ENCODE measurements around the gene ELF5.

The ELF5 gene

DNA sequence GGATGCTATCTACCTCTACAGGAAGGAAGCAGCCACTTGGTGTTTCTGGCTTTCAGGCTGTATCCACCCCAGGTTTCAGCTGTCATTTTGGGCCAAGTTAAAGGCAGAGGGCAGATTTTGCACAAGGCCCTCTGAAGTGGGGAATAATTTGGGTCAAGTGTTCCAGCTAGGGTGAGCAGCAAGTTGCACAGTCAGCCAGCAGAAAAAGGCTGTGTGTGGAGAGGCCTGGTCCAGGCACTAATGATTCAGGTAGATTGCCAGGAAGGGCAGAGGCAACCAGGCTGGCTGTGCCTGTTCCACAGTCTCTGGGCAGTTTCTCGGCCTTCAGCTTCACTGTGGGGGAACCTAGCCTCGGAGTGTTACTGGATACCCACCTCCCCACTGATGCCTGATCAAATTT is 8.6 kb upstream of the ELF5 start:
- DNase-seq (ENCODE audit: low spot score), result no peak

DNA sequence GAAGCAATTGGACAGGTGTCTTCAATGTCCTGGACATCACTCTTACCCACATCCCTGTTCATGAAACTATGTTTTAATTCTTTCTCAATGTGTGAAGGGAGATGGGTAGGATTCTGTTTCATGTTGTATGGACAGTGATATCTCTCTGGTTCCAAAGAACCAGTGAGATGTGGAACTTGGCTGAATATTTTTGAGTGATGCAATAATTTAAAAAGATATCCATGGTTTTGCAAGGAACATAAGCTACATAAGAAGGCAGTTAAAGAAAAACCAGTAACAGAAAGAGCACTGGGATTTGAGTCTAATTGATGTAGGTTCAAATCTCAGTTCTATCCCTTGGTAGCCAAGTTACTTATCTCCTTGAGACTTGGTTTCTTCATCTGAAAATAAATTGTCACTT is 7.7 kb upstream of the ELF5 start:
- DNase-seq (ENCODE audit: low spot score), result no peak

DNA sequence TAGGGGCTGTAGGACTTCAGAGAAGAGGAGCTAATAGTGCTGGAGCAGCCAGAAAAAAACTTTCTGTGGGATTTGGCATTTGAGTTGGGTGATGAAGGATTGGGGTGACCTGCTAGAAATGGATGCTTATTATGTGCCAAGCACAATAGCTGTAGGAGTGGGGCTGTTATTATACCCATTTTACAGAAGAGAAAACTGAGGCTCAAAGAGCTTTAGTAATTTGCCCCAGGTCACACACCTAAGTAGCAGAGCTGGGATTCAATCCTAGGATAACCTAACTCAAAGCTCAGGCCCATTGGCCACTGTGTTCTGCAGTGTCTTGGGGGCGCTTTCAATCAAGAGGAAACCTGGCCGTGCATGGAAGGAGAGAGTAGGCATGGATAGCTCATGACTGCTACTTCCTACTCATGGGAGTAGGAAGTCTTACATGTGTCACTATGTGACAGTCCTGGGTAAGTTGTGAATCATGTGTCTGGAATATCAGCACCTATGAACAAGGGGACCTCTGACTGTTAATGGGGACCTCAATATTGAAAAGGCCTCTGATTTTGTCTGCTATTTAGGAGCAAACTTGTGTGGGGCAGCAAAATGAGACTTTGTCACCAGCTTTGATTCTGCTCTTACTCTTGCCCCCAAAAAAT is 6.1 kb upstream of the ELF5 start:
- DNase-seq (ENCODE audit: low spot score), result no peak

DNA sequence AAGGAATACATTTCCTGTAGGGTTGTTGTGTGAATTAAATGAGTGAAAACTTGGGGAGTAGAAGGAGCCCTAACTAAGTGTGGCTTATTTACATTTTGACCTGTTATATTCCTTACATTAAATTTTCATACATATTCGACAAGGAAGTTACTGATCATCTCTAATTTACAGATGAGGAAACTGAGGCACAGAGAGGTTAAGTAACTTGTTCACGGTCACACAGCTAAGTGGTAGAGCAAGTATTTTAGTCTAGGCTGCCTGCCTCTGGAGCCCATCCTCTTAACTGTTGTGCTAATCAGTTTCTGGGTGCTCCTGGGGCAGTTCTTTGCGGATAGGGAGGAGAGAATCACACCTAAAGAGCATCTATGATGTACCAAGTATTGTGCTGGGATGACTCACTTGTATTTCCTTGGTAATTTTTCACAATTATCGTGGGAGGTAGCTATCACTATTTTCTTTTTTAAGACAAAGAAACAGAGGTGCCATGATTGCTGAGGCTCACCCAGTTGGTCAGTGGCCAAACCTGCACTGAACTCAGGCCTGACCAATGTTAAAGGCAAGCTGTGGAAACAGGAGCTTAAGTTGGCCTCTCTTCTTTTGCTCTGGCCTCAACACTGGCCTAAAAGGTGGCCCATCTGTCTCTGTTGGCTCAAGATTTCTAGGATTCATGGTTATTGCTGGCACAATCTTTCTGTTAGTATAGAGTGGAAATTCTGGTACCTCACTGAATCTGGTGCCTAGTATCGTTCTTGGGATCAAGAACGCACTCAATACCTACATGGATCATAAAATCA is 2.9 kb upstream of the ELF5 start:
- DNase-seq (ENCODE audit: low spot score), result no peak

DNA sequence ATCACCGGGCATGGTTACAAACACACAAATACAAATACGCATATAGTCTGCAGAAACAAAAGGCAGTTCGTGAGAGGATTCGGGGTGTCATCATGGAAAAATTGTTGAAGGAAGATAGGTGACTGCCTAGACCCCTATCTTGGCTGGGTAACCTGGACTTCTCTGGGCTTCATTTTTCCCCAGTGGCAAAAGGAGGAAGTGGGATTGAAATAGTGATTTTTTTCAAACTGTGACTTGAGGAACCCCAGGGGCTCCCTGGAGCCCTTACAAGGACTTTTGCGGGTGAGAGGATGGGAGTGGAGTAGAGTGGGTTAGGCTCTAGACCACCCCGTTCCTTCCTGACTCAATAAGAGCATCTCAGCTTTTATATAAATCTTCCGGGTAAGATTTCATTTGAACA is 1.0 kb upstream of the ELF5 start:
- no peak for DNase-seq (ENCODE audit: low spot score)

DNA sequence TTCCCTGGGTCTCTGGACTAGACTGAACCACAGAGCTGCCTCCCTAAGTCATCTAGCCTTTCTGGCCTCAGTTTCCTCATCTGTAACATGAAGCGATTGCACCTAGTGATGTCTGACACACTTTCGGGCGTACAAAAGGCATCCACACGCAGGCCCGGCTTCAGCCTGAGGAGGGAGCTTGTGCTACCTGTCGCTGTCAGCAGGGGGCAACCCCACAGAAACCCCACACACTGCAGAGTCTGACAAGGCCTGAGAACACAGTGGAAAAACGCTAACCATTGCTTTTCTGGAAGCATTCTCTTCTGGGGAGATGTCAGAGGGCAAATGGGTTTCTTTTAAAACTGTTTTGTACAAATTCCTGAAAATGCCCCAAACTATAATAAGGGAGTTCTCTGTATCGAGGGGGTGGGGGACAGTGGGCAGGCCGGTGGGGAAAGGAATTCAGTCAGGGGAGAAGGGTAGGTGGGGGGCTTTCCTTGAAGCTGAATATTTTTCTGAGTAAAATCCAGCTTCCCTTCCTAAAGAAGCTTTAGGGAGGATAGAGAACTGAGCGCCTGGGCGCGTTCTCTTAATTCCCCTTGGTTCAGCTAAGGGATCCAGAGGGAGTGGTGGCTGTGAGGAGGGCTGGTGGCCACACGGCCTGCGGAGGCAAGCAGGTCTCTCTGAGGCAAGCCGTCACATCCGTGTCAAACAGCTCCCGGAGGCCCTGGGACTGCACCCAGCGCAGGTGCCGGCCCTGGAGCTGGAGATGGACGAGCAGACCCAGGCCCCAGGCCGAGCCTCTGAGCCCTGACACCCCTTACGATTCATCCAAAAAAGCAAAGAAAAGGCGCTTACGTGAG is 533 bp downstream of the ELF5 start:
- DNase-seq (ENCODE audit: low spot score), result peak; percentile 33

DNA sequence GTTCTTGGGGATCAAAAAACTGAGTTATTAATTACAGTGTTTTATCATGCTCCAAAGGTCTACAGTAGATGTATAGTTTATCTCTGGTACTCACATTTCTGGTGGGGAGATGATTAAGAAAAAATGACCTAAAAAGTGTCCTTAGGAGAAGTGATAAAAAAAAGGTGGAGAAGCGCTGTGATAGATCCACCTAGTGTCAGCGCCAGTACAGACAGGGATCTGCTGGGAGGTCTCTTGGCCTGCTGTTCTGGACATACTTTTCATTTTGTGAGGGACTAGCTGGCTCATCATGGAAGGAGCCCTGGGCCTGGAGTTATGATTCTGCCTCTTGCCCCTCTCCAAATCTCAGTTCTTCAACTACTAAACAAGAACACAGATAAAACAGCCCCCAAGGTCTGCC is 2.9 kb downstream of the ELF5 start:
- no peak for DNase-seq (ENCODE audit: low spot score)

DNA sequence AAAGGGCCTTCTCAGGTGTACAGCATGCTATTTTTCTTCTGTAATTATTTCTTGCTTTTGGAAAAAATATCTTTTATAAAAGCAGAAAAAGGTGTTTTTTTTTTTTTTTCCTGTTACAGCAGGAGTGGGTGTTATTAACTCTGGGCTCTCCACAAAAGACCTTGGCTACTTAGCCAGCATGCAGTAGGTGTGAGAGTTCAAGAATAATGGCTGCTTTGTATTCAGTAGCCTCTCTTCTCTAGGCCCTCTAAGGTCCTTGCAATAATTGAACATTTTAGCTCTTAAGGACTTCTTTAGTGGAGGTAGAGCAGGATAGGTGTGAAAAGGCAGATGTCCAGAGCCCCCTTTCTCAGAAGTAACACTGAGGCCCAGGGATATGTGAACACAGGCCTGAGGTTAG is 3.4 kb downstream of the ELF5 start:
- no peak for DNase-seq (ENCODE audit: low spot score)

DNA sequence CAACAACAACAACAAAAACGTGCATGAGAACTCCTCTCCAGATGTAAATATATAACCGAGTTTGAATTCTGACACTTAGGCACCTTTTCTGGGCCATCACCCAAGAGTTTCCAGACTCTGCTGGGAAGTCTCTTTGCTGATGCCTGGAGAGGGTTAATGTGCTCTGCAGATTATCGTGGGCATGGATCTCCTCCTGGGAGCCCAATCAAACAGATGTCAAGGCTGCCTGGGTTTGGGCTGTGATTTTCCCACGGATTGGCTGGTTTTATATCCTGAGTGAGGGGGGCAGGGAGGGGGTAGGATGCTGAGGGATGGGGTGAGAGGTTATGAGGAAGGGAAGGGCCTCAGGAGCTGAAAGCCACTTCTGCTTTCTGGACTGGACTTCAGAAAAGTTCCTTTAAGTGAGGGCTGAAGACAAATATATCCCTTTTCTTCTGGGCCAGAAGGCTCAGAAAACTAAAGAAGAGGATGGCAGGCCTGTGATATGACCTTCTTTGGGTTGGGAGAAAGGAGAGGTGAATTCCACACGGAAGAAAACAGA is 4.2 kb downstream of the ELF5 start:
- DNase-seq (ENCODE audit: low spot score), result no peak

DNA sequence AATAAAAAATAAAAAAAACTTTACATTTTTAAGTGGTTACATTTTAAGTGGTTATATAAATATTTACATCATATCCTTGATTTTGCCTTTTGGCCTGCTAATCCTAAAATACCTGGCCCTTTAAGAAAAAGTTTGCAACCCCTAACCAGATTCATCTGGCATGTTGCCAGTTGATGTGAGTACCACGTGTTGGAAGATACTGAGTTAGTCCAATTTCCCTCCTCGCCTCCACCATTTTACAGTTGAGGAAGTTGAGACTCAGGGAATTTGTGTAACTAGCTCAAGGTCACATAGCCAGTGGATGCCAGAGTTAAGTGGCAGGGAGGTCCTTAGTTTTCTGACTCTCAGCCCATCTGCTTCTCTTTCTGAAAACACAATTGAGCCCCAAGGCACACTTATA is 5.1 kb downstream of the ELF5 start:
- DNase-seq (ENCODE audit: low spot score), result no peak

DNA sequence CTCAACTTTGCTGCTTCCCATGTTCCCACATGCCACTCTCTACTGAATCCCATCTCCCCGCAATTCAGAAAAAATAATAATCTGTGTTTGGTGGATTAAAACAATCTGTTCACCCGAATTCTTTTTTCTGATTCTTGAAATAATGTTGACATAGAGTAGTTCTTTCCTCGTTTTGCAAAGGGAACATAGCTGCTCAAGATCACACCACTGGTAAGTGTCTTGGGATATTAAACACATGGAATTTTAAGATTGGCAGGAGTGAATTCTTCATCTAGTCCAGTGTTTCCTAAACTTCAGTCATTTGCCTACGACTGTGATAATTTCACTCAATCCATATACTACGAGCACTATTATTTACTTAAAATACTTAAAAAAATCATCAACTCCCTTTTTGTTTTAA is 6.0 kb downstream of the ELF5 start:
- DNase-seq (ENCODE audit: low spot score), result no peak

DNA sequence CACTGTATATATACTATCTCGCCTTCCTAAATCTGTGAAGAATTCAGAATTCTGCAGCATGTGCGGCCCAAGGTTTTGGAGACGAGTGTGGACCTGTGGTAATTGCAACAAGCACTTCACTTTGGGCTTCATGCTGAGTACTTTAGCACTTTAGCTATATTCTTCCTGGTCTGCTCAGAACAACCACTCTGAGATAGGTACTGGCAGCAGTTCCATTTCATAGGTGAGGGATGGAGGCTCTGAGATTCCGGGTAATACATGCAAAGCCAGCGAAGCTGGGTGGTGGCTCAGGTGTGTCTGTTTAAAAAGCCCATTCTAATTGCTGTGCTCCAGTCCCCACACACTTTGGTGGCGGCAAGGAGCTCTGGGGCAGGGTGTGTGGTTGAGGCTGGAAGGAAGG is 6.4 kb downstream of the ELF5 start:
- DNase-seq (ENCODE audit: low spot score), result no peak

DNA sequence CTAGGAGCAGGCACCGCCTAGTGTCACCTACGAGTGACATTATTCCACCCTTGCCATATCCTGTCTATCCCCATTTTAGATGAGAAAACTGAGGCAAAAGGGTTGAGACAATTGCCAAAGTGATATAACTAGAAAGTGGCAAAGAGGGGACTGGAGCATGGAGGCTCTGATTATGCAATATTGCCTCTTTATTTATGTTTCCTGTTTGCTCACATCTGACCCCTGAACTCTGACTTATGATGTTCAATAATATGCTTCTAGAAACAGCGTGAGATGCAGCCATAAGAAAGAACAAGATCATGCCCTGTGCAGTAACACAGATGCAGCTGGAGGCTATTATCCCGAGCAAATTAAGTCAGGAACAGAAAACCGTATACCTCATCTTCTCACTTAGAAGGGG is 7.7 kb downstream of the ELF5 start:
- DNase-seq (ENCODE audit: low spot score), result no peak

DNA sequence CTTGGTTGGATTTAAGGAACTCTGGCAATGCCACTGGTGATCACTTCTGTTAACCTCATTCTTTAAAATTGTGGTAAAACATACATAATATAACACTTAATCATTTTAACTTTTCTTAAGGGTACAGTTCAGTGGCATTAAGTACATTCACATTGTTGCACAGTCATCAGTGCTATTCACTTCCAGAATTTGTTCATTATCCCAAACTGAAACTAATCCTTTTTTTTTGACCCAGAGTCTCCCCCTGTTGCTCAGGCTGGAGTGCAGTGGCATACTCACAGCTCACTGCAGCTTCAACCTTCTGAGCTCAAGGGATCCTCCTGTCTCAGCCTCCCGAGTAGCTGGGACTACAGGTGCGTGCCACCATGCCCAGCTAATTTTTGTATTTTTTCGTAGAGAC is 10.6 kb downstream of the ELF5 start:
- DNase-seq (ENCODE audit: low spot score), result no peak

DNA sequence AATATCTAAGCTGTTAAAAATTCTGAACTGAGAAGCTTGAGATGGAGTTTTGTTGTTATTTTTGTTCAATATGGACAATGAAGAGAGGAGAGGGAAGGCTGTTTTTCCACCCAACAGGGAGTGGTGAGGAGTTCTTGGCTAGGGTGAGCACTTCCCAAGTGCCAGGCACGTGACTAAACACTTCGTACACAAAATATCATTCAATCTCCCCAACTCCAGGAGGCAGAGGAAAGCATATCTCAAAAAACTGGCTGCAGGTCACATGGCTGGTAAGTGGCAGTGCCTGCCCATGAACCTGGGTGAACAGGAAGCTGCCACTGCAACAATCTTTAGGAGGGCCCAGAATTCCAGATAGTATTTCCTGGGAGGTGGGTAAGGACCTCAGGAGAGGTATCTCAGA is 11.6 kb downstream of the ELF5 start:
- no peak for DNase-seq (ENCODE audit: low spot score)

DNA sequence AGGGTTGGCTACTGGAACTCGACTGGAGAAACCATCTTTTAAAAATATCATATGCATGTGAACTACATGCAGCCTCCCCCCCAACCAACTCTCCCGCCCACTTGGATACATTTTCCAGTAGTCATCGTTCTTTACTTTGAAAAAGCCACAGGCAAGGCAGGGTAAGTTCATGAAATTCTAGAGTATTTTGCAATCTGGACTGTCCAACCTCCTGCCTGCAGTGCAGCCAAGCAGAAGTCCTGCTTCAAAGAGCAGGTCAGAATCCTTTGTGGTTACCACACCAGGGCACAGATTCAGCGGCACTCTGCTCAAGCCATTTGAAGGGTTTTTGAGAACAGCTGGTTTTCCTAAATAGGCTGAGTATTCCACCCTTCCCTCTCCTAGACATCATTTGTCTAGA is 12.1 kb downstream of the ELF5 start:
- DNase-seq (ENCODE audit: low spot score), result no peak

DNA sequence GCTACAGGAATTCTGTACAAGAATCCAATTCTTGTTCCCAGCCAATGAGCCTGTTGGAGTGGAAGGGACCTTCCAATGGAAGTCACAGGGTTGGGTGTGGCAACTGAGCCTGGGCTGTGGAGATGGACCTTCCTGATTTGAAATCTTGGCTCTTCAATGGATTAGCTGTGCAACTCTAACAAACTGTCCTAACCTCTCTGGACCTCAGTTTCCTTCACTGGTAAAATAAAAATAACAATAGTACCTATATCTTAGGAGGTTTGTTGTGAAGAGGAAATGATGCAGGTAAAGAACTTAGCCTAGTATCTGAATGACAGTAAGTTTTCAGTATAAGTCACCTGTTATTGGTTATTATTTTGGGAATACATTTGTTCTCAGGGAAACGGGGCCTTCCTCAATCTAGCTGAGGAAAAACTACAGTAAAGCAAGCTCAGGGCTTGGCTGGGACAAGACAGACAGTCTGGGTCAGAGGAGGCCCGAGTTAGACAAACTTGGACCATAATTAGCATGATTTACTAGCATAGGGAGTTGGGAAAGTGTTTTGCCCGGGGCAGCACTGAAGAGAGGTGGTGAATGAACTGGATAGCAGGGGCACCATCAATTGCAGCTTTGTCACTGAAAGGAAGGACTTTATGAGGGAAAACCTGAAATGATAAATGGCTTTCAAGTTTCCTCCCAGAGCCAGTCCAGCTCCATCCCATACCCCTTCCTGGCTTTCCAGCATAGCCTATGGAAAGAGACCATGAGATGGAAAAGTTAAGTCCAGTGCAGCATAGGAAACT is 13.7 kb downstream of the ELF5 start:
- no peak for DNase-seq (ENCODE audit: low spot score)

DNA sequence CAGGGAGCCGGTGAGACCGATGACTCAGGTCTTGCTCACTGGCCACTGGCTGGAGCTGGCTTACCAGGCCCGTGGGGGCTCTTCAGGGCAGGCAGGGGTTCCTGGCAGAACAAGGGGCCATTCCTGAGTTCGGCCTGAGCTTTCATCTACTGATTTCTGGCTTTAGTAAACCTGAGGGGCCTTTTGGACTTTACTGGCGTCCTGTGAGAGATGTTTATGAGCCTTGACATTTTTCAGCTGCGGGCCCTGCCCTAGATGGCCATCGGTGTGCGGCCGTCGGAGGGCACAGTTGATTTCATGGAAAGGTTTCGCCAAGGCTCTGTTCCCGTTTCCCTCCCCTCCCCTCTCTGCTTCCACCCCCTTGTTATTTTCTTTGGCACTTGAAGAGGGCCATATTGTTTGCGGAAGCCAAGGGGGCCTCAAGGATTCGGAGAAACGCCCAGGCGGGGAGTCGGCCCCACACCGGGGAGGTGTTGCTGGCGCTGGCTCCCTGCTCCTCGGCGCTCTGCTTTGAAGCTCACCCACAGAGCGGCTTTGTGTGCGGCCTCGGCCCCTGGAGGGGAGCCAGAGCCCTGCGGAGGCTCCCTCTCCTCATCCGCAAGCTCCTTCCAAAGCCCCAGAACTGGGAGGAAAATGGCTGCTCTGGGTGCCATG is 17.7 kb downstream of the ELF5 start:
- DNase-seq (ENCODE audit: low spot score), result no peak

DNA sequence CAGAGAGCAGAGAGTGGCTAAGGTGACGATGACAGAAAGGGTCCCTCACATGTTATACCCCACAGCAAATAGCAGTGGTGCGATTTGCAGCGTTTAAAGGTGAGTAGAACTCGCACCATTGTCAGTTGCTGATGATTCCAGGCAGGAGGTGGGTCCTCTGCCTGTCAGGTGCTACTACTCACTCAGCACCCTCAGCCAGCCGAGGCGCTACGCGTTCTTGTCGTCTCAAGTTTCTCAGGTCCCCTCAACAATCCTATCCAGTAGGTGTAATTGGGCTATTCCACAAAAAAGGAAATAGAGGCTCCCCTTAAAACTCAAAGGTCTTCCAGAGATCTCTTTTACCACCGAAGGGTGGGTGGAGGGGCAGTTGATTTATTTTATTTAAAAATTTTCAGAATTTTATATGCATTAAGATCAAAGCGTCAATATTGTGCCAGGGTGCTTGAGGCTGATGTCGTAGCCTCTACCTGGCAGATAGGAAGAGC is 18.3 kb downstream of the ELF5 start:
- no peak for DNase-seq (ENCODE audit: low spot score)

DNA sequence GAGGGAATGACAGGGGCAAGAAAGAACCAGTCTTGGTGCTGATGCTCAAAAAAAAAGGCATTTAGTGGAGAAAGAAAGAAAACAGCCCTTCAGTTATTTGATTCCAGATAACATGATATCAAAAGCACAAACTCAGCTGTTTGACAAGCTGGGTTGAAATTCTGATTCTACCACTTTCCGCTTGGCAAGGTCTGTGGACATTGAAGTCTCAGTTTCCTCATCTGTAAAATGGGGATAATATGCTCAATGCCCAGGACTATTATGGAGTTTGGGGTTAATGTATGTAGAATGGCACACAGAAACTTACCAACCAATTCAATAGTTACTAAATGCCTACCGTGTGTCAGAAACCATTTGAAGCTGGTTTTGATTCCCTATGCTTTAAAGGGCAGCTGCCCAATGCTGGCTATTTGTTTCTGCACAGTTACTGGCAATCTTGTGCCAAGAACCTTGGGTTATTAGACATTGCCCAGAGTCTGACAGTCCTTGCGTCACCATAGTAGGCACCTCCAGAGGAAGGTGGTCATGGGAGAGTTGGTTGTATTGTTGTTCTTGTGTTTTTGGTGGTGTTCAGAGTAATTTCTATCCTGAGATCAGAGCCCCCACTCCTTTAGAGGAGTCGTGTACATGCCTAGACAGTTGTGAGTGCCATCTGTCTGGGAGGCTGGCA is 19.5 kb downstream of the ELF5 start:
- DNase-seq (ENCODE audit: low spot score), result no peak

DNA sequence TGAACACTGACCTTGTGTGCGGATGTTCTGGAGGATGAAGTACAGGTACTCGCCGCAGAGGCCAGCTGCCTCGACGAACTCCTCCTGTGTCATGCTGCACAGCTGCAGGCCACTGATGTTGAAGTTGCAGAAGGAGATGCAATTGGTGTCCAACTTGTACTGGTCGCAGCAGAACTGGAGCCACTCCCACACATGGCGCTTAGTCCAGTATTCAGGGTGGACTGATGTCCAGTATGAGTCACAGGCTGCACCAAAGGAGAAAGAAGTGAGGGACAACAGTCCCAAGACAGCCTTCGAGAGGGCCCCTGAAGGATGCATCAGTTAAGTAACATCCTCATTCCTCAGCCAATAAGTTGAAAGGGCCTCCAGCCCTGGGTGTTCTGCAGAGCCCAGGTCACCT is 20.1 kb downstream of the ELF5 start:
- no peak for DNase-seq (ENCODE audit: low spot score)

All from CD4-positive, alpha-beta T cell treated with Interleukin-15 for 4 hours (primary cell).